ENCODE results near the gene ITGB7.

DNA sequence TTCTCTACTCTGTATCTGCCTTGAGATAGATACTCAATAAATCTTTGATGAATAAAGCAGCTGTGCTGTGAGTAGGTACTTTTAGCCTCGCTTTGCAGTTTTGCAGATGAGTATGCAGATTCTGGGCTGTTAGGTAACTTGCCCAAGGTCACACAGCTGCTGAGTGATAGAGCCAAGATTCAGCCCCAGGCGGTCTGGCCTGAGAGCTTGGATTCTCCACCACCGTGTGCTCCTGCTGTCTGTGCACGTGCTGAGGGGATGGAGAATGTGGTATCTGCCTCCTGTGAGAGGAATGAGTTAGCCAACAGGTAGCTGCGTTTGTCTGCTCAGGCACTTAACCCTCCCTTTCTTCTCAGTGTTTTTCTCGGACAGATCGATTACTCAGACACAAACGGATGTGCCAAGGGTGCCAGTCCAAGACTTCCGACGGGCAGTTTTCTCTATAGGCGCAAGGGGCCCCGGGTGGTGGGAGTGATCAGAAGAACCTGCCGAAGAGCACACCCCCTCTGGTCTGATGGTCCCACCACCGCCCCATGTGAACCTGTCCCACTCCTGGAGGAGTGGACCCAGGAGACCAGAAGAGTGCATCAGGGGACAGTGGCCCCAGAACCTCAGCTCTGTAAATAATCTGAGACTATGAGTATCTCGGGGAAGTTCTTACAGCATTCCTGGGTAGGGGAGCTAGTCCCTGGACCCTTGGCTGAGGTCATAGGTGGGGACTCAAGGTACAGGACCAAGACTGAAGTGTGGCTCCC, 19.7 kb downstream of the ITGB7 start:
- TF ChIP-seq TAF1 (IDR thresholded peaks at IDR 0.05; ENCODE audit: low read depth) (no peak), NFIC (IDR thresholded peaks at IDR 0.05) (no peak), TEAD4 (IDR thresholded peaks at IDR 0.05) (no peak), EP300 (IDR thresholded peaks at IDR 0.05; ENCODE audit: borderline replicate concordance) (no peak), RAD21 (IDR thresholded peaks at IDR 0.05; ENCODE audit: low read depth) (no peak), TCF12 (IDR thresholded peaks at IDR 0.05; ENCODE audit: low read depth) (no peak), CEBPB (IDR thresholded peaks at IDR 0.05) (no peak), FOXM1 (IDR thresholded peaks at IDR 0.05; ENCODE audit: borderline replicate concordance, low read depth) (no peak)
- TF ChIP-seq, protein P1, sequence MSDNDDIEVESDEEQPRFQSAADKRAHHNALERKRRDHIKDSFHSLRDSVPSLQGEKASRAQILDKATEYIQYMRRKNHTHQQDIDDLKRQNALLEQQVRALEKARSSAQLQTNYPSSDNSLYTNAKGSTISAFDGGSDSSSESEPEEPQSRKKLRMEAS (IDR thresholded peaks at IDR 0.05), result no peak
